GM21447 (cell line): ENCODE data around the gene TRIM42.

Experiments used
- ATAC-seq: cut with Tn5 transposase; IDR thresholded peaks from one replicate; pipeline ENCODE4 v1.9.1; 2021; ENCODE audit not compliant: unreplicated experiment

TRIM42 gene

GRCh38 chr3:140677764-140678163 lies at the start of gene TRIM42:
Gene TRIM42 (plus strand): TSS chr3:140678064. CDS start chr3:140678230, 166 bp downstream.
- no peak for ATAC-seq

GRCh38 chr3:140628606-140629005 lies 49.3 kb upstream of the TRIM42 start:
- ATAC-seq, result no peak

- no peak for ATAC-seq
Observed at GRCh38 chr3:140629357-140630137, 48.3 kb upstream of the TRIM42 start.

- ATAC-seq, result no peak
Observed at GRCh38 chr3:140630366-140630765, 47.5 kb upstream of the TRIM42 start.

GRCh38 chr3:140630866-140631265 lies 47.0 kb upstream of the TRIM42 start:
- no peak for ATAC-seq

GRCh38 chr3:140635276-140635675 lies 42.6 kb upstream of the TRIM42 start:
- ATAC-seq, result no peak

- no peak for ATAC-seq
Observed at GRCh38 chr3:140636406-140637138, 41.3 kb upstream of the TRIM42 start.

GRCh38 chr3:140651287-140651686 lies 26.6 kb upstream of the TRIM42 start:
- no peak for ATAC-seq

- ATAC-seq, result no peak
Observed at GRCh38 chr3:140655678-140656077, 22.2 kb upstream of the TRIM42 start.

GRCh38 chr3:140664111-140664510 lies 13.8 kb upstream of the TRIM42 start:
- ATAC-seq, result no peak

GRCh38 chr3:140682586-140682985 lies 4.7 kb downstream of the TRIM42 start:
- no peak for ATAC-seq

- ATAC-seq, result no peak
Observed at GRCh38 chr3:140686128-140686527, 8.3 kb downstream of the TRIM42 start.

- ATAC-seq, result no peak
Observed at GRCh38 chr3:140686948-140687347, 9.1 kb downstream of the TRIM42 start.

GRCh38 chr3:140695361-140696061 lies 17.6 kb downstream of the TRIM42 start:
- ATAC-seq, result no peak

- no peak for ATAC-seq
Observed at GRCh38 chr3:140699516-140700231, 21.8 kb downstream of the TRIM42 start.

GRCh38 chr3:140702281-140702680 lies 24.4 kb downstream of the TRIM42 start:
- no peak for ATAC-seq

GRCh38 chr3:140703496-140703895 lies 25.6 kb downstream of the TRIM42 start:
- ATAC-seq, result no peak

GRCh38 chr3:140704733-140705132 lies 26.9 kb downstream of the TRIM42 start:
- no peak for ATAC-seq

- ATAC-seq, result no peak
Observed at GRCh38 chr3:140705954-140706353, 28.1 kb downstream of the TRIM42 start.

GRCh38 chr3:140706360-140706759 lies 28.5 kb downstream of the TRIM42 start:
- no peak for ATAC-seq

GRCh38 chr3:140708815-140709214 lies 31.0 kb downstream of the TRIM42 start:
- ATAC-seq, result no peak
